GM19438 (cell line): ENCODE measurements around the gene XRCC6.
A peak's percentile ranks its signal among the peaks of the same experiment; 100 is the strongest.
"Not testable (repeated sequence)": the region's sequence is repeated elsewhere in the genome, so short reads cannot be mapped to it uniquely, and the experiment has no call there.

Experiments used
- ATAC-seq: cut with Tn5 transposase; IDR thresholded peaks from one replicate; pipeline ENCODE4 v1.9.1; 2021; ENCODE audit warnings: low read depth; ENCODE audit not compliant: unreplicated experiment

The XRCC6 gene

GRCh38 chr22:41598081-41598480, 23.0 kb upstream of the XRCC6 start:
- no peak for ATAC-seq

GRCh38 chr22:41598891-41599635, 22.0 kb upstream of the XRCC6 start:
- ATAC-seq, result no peak

GRCh38 chr22:41600976-41601375, 20.1 kb upstream of the XRCC6 start:
- no peak for ATAC-seq

- ATAC-seq, result peak; percentile 72
Measured at GRCh38 chr22:41603873-41604332, 17.2 kb upstream of the XRCC6 start.

- ATAC-seq, result no peak
Measured at GRCh38 chr22:41608386-41608785, 12.7 kb upstream of the XRCC6 start.

- no peak for ATAC-seq
Measured at GRCh38 chr22:41612603-41613306, 8.3 kb upstream of the XRCC6 start.

- ATAC-seq, result no peak
Measured at GRCh38 chr22:41613456-41613855, 7.6 kb upstream of the XRCC6 start.

GRCh38 chr22:41619979-41620588, 1.0 kb upstream of the XRCC6 start:
- no peak for ATAC-seq

- peak; percentile 16 for ATAC-seq
Measured at GRCh38 chr22:41620589-41621098, 451 bp upstream of the XRCC6 start, which contains the start of gene DESI1. Gene DESI1, minus strand, starts transcription at chr22:41621043. Its CDS starts 204 bp downstream, at chr22:41620839.

GRCh38 chr22:41621911-41622179, 750 bp downstream of the XRCC6 start:
- ATAC-seq, result no peak

- ATAC-seq, result no peak
Measured at GRCh38 chr22:41625577-41625976, 4.5 kb downstream of the XRCC6 start.

GRCh38 chr22:41631115-41631514, 10.0 kb downstream of the XRCC6 start:
- ATAC-seq, result not testable (repeated sequence)

- not testable (repeated sequence) for ATAC-seq
Measured at GRCh38 chr22:41631615-41632014, 10.5 kb downstream of the XRCC6 start.

GRCh38 chr22:41634610-41635009, 13.5 kb downstream of the XRCC6 start:
- not testable (repeated sequence) for ATAC-seq

GRCh38 chr22:41636467-41636866, 15.4 kb downstream of the XRCC6 start:
- ATAC-seq, result no peak

GRCh38 chr22:41637623-41638022, 16.5 kb downstream of the XRCC6 start:
- ATAC-seq, result not testable (repeated sequence)

GRCh38 chr22:41638124-41638523, 17.0 kb downstream of the XRCC6 start:
- no peak for ATAC-seq

- no peak for ATAC-seq
Measured at GRCh38 chr22:41638748-41639147, 17.7 kb downstream of the XRCC6 start.

- ATAC-seq, result no peak
Measured at GRCh38 chr22:41641854-41642253, 20.8 kb downstream of the XRCC6 start.

- no peak for ATAC-seq
Measured at GRCh38 chr22:41642331-41643110, 21.4 kb downstream of the XRCC6 start.

GRCh38 chr22:41647771-41648170, 26.7 kb downstream of the XRCC6 start:
- no peak for ATAC-seq
